Stimulated activated CD4-positive, alpha-beta T cell treated with anti-CD3 and anti-CD28 coated beads, Interleukin-4, amount 100 ng/mL, for 48 hours (primary cell): ENCODE measurements around the gene PRR5L.
A peak's percentile ranks its signal among the peaks of the same experiment; 100 is the strongest.

Experiments used
- DNase-seq, 2 donors: peaks; one replicate each; pipeline ENCODE4 v3.0.0-alpha.2; 2020; ENCODE audit warnings: low read depth in 2 of 2

The PRR5L gene

GRCh38 chr11:36326524-36327419 is 30.7 kb downstream of the PRR5L start:
- no peak for DNase-seq

- DNase-seq, result no peak
Observed at GRCh38 chr11:36328966-36329673, 33.0 kb downstream of the PRR5L start.

GRCh38 chr11:36330411-36330810 is 34.3 kb downstream of the PRR5L start:
- no peak for DNase-seq

- DNase-seq, result no peak
Observed at GRCh38 chr11:36333468-36333867, 37.4 kb downstream of the PRR5L start.

- no peak for DNase-seq
Observed at GRCh38 chr11:36333897-36334296, 37.8 kb downstream of the PRR5L start.

DNA sequence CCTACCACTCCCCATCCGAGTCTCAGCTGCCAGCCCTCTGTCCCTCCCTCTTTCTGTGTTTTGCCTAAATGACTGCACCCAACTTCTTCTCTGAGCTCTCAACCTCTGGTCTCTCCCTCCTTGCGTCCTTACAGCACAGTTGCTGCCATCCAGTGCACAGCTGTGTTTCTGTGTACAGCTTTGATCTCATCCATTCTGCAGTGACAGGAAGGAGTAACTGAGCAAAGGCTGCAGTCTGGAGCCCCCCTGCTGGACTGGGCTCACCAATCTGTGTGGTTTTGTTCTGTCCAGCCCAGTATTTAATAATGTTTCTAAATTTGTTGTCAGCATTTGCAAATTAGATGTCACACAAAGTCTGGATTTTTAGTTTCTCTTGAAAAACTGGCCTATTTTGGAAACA is 43.8 kb downstream of the PRR5L start:
- no peak for DNase-seq

GRCh38 chr11:36340897-36341296 is 44.8 kb downstream of the PRR5L start:
- DNase-seq, result no peak

DNA sequence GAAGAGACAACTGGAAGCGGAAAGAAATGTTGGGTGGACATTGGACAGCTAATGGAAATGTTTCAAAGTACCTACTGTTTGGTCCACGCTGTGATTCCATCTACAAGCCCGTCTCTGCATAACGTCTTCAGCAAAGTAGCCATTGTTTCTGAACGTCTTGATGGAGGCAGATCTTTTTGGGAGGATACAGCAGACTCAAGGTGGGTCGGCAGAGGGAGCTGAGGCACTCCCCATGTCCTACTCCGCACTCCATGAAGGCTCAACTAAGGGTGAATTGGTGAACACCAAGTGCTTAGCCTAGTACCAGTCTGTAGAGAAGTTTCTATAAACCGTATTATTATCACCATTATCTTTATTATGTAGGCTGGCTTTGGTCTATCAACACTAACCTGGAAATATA is 45.8 kb downstream of the PRR5L start:
- no peak for DNase-seq

GRCh38 chr11:36342327-36342726 is 46.2 kb downstream of the PRR5L start:
- no peak for DNase-seq

- no peak for DNase-seq
Observed at GRCh38 chr11:36343436-36343835, 47.3 kb downstream of the PRR5L start.

GRCh38 chr11:36345084-36345511 is 49.0 kb downstream of the PRR5L start:
- no peak for DNase-seq

- no peak for DNase-seq
Observed at GRCh38 chr11:36345535-36346141, 49.5 kb downstream of the PRR5L start.

GRCh38 chr11:36346562-36347383 is 50.7 kb downstream of the PRR5L start:
- DNase-seq, result no peak

DNA sequence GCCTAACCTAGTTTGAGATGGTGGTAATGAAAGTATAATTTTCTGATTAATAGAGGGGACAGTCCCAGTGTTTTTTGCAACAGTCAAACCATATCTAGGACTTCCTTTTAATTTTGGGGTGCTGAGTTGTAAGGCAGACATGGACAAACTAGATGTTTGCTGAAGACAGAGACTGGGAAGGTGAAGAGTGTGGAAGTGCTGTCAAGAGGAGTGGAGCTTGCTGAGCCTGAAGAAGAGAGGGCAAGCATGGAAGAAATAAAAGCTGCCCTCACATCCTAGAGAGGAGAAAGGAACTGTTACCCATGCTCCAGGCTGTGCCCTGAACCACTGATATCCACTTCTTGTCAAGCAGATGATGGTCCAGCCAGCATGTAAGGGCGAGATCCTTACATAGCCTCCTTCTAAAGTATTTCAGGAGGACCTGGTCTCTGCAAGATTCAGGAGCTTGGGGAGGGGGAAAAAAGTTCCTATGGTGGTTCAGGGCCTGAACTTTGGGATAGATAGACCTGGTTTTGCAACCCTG is 51.4 kb downstream of the PRR5L start:
- DNase-seq, result no peak

DNA sequence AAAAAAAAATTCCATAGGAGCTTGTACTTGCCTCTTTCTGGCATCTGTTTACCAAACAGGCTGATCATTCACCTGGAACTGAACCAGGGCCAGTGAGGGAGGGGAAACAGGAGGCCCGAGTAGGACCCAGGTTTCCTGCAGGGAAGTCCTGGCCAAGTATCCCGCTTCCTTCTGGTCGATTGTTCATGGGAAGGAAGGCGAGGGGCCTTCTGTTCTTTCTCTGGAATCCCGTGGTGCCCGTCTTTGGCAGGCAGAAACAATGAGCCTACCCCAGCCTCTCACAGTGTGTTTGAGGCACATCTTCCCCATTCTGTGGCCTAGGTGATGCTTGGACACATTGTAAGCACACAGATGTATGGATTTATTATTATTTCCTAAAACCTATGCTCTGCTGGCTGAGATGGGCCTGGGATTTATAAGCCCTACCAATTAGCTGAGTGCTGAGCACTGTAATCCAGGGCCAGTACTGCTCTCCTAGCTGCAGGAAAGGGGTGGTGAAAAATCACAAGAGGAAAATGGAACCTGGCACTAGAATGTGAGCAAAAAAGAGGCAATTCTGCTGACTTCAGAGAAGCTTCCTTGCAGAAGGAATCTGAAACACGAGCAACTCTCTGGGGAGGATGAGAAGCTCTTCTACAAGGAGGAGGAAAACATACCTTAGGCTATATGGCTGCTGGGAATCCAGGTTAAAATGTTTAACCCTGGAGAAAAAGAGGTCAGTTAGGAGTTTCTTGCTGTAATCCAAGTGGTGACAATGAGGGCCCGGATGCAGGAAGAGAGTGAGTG is 53.5 kb downstream of the PRR5L start:
- DNase-seq, result no peak

DNA sequence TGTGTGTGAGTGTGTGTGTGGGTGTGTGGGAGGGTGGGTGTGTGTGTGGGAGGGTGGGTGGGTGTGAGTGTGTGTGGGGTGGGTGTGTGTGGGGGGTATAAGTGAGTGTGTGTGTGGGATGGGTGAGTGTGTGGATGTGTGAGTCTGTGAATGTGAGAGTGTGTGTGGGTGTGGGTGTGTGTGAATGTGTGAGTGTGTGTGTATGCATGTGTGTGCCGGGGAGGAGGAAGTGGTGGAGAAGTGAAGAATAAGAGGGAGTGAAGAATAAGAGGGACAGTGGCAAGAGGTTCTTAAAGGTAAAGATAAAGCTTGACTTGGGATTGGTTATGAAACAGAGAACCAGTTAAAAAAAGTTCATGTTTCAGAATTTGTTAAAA is 54.0 kb downstream of the PRR5L start:
- DNase-seq, result no peak

GRCh38 chr11:36352922-36353321 is 56.8 kb downstream of the PRR5L start:
- peak in 1 of 2 donors; percentile 30 for DNase-seq

- no peak for DNase-seq
Observed at GRCh38 chr11:36354221-36355003, 58.3 kb downstream of the PRR5L start.

GRCh38 chr11:36356201-36356600 is 60.1 kb downstream of the PRR5L start:
- no peak for DNase-seq

DNA sequence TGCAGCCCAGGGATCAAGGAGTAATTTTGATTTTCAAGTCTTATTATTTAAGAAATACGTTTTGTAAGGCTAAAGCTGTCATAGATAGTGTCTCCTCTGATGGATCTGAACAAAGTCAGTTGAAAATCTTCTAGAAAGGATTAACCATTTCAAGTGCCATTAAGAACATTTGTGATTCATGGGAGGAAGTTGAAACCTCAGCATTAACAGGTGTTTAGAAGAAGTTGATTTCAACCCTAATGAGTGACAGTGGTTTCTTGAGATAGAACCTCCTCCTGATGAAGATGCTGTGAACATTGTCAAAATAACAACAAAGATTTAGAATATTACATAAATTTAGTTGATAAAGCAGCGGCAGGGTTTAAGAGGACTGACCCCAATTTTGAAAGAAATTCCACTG is 61.7 kb downstream of the PRR5L start:
- DNase-seq, result no peak
